HFF-Myc (cell line): Measurements from ENCODE around the gene CHML.

Experiments used
- DNase-seq: peaks from one replicate; pipeline ENCODE4 v3.0.0-alpha.2; 2011; ENCODE audit warnings: low read depth; ENCODE audit errors: extremely low read depth
- H3K4me3 ChIP-seq: replicated peaks from 2 replicates; pipeline ENCODE4 v1.5.1; 2011; ENCODE audit warnings: low read depth, mild to moderate bottlenecking, control low read depth, low read length
- TF ChIP-seq, protein P1 (sequence below): IDR thresholded peaks from 2 replicates; pipeline ENCODE4 v1.5.1; 2012; ENCODE audit warnings: mild to moderate bottlenecking, low read depth, low read length, control low read depth; ENCODE audit errors: missing control alignments

The CHML gene

DNA sequence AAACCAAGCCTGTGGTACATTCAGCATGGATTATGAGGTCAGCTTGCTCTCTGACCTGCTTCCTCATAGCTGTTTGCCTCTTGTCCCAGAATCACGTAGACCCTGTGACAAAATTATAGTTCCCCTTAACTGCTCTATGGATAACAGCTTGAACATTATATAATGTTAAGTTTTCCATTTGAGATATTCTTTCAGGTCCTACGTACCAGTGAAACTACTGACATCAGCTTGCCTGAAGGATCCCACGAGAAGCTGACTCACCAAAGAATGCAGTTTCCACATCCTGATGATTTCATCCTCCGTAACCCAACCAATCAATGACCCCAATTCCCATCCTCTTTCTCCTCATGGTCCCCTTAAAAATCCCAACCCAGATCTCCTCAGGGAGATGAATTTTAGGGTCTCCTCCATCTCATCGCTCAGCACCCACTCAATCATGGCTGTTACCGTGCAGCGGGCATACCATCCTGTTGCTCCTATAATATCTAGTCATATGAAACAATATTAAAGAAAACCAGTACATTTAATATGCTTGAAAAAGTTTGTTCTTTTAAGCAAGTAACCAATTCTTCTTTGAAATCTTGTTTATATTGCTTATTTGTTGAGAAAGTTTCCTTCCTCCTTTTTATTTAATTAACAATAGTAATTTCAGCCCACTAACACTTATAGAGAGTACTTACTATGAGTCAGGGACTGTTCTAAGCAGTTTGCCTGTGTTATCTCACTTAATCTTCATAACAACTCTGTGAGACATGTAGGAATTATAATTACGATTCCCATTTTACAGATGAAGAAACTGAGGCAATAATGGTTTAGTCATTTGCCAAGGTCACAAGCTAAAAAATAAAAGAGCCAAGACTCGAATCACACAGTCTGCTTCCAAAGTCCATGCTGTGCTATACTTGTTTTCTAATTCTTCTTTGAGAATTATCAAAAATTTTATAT, 27.4 kb downstream of the CHML start:
- TF ChIP-seq, protein P1, sequence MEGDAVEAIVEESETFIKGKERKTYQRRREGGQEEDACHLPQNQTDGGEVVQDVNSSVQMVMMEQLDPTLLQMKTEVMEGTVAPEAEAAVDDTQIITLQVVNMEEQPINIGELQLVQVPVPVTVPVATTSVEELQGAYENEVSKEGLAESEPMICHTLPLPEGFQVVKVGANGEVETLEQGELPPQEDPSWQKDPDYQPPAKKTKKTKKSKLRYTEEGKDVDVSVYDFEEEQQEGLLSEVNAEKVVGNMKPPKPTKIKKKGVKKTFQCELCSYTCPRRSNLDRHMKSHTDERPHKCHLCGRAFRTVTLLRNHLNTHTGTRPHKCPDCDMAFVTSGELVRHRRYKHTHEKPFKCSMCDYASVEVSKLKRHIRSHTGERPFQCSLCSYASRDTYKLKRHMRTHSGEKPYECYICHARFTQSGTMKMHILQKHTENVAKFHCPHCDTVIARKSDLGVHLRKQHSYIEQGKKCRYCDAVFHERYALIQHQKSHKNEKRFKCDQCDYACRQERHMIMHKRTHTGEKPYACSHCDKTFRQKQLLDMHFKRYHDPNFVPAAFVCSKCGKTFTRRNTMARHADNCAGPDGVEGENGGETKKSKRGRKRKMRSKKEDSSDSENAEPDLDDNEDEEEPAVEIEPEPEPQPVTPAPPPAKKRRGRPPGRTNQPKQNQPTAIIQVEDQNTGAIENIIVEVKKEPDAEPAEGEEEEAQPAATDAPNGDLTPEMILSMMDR, result no peak
- peak; percentile 61 for DNase-seq
- H3K4me3 ChIP-seq, result no peak overlapping the region

DNA sequence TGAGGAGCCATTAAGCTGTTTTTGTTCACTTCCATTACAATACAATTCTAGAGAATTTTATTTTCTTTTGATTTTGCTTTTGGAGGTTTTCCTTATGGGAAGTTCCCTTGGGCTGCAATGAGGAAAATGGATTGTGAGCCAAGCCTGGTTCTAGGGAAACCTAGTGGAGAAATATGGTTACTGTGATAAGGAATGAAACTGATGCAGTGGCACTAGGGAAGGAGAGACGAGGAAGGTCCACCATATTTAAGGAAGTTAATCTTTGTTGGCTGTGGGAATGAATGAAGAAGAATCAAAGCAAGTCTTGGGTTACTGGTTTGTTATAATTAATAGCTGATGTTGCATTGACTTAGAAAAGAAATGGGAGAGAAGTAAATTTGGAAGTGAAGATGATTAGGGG, 28.4 kb downstream of the CHML start:
- DNase-seq, result no peak
- H3K4me3 ChIP-seq, result no peak overlapping the region
- TF ChIP-seq, protein P1, result no peak

DNA sequence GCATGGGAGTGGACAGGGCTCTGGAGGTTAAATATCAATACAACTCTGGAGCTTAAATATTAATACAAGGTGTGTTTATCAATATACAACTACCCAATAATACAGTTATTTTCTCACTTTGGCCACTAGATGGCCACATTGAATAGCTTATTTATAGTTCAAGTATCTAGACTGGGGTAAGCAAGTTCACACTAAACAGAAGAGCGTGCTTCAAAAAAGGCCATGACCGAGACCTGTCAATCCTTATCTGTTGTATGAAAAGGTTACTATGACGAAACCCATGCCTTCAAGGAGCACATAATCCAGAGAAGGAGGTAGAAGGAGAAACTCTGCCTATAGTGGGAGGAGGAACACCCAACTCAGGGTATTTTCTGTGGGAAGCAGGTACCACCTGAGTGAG, 29.1 kb downstream of the CHML start:
- no peak overlapping the region for H3K4me3 ChIP-seq
- peak; percentile 41 for DNase-seq
- TF ChIP-seq, protein P1, result peak; percentile 35

DNA sequence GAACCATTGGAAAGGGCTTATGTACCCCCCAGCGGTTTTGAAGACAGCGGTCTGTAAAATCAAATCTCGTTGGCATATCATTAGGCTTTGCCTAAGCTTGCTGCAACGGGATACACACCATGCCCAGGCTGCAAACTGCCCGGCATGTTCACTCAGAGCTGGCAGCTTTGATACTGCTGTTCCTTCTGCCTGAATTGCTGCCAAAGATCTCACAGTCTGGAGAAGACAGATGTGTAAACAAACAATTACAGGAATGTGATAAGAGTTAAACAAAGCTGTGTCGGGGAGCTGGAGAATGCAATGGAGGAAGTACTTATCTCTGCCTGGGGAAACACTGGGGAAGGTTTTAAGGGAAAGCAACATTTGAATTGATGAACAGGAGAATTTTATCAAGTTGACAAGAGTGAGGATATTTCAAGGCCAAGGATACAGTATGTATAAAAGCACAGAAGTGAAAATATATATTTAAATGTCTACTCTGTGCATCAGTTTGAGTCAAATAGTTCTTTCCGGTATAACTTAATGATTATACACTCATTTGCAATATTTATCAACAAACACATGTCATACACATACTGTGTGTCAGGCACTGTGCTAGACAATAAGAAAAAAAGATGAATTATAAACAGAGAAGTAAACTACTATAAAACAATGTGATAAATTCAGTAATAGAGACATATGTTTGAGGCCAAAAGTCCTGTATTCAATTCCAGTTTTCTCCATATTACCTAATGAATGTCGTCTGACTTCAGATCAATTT, 29.9 kb downstream of the CHML start:
- no peak for DNase-seq
- TF ChIP-seq, protein P1, result no peak
- H3K4me3 ChIP-seq, result no peak overlapping the region

DNA sequence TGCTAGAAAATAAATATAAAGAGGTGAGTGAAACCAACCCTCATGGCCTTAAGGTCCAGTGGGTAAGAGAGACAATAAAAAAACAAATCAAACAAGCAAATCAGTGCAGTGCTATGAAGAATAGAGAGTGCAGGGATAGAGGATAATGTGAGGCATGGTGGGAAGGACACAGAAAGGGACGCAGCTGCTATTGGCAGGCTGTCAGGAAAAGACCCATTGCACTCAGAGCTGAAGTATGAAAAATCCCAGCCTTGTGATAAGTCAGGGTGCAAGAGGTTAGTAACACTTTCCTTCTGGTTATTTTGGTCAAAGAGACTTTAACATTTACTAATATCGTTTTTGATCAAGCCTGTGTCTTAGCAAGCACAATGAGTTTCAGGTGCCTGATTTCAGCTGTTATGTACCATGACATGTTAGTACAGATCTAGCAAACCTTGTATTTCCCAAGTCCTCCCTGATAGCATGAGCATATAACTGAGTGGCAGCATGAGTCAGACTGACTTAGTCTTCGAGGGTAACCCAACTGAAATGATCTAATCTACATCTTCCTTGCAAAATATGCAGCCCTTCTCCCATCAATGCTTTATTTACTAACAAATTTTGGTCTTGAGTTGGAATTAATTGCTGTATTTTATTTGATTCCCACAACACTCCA, 31.7 kb downstream of the CHML start:
- no peak for DNase-seq
- TF ChIP-seq, protein P1, result no peak

DNA sequence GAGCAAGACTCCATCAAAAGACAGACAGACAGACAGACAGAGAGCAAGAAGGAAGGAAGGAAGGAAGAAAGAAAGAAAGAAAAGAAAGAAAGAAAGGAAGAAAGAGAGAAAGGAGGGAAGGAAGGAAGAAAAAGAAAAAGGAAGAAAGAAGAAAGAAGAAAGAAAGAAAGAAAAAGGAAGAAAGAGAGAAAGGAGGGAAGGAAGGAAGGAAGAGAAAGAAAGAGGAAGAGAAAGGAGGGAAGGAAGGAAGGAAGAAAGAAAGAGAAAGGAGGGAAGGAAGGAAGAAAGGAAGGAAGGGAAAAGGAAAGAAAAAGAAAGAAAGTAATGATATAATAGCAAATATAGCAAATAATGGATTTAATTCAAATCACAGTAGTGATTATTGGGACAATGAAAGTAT, 32.7 kb downstream of the CHML start:
- TF ChIP-seq, protein P1, result no peak

More for the DNA sequence above, 31.7 kb downstream of the CHML start:
- no peak overlapping the region for H3K4me3 ChIP-seq

More for the DNA sequence above, 32.7 kb downstream of the CHML start:
- DNase-seq, result no peak
- no peak overlapping the region for H3K4me3 ChIP-seq
